Testis (tissue), 2 donors: ENCODE data around the gene TMC3.

Source experiments
- CTCF ChIP-seq, 3 experiments: fragments of 450-650 bp in 2 of 3; fragments of 200-600 bp in 1 of 3; sonication (generic) in 1 of 3; IDR thresholded peaks; one replicate each; pipeline ENCODE4 v1.5.1; 2016 to 2019; ENCODE audit warnings: antibody characterized with exemption in 3 of 3, mild to moderate bottlenecking in 2 of 3, moderate library complexity in 1 of 3
- POLR2A ChIP-seq: fragments of 450-650 bp; IDR thresholded peaks from one replicate; pipeline ENCODE4 v1.6.1; 2017; ENCODE audit warnings: antibody characterized with exemption, mild to moderate bottlenecking, moderate library complexity

- TF ChIP-seq CTCF (IDR thresholded peaks at IDR 0.05) (no peak), POLR2A (no peak)
Observed at GRCh38 chr15:81308260-81308659, 65.8 kb downstream of the TMC3 start.
